Measurements from ENCODE around the gene GGT6.

GGT6 gene

GRCh38 chr17:4565209-4566141 is 5.1 kb upstream of the GGT6 start:
- peak; percentile 92 for TF ChIP-seq CTCF (conservative IDR thresholded peaks at IDR 0.05; ENCODE audit: low read depth, low read length)
- DNase-seq (ENCODE audit: low read depth), result peak; percentile 88
- H3K4me3 ChIP-seq (ENCODE audit: low read depth, low read length), result no peak overlapping the region

- TF ChIP-seq CTCF (conservative IDR thresholded peaks at IDR 0.05; ENCODE audit: low read depth, low read length), result no peak
- no peak for DNase-seq (ENCODE audit: low read depth)
- H3K4me3 ChIP-seq (ENCODE audit: low read depth, low read length), result no peak overlapping the region
Measured at GRCh38 chr17:4562015-4562969, 1.9 kb upstream of the GGT6 start.

GRCh38 chr17:4560837-4561256 is 470 bp upstream of the GGT6 start:
- no peak overlapping the region for H3K4me3 ChIP-seq (ENCODE audit: low read depth, low read length)
- DNase-seq (ENCODE audit: low read depth), result peak; percentile 40
- TF ChIP-seq CTCF (conservative IDR thresholded peaks at IDR 0.05; ENCODE audit: low read depth, low read length), result peak; percentile 39

GRCh38 chr17:4559966-4560365 is 411 bp downstream of the GGT6 start:
- no peak for TF ChIP-seq CTCF (conservative IDR thresholded peaks at IDR 0.05; ENCODE audit: low read depth, low read length)
- H3K4me3 ChIP-seq (ENCODE audit: low read depth, low read length), result no peak overlapping the region
- no peak for DNase-seq (ENCODE audit: low read depth)

GRCh38 chr17:4559139-4559791 is 1.1 kb downstream of the GGT6 start:
- no peak for DNase-seq (ENCODE audit: low read depth)
- no peak for TF ChIP-seq CTCF (conservative IDR thresholded peaks at IDR 0.05; ENCODE audit: low read depth, low read length)
- no peak overlapping the region for H3K4me3 ChIP-seq (ENCODE audit: low read depth, low read length)

- DNase-seq (ENCODE audit: low read depth), result no peak
- H3K4me3 ChIP-seq (ENCODE audit: low read depth, low read length), result no peak overlapping the region
- no peak for TF ChIP-seq CTCF (conservative IDR thresholded peaks at IDR 0.05; ENCODE audit: low read depth, low read length)
Measured at GRCh38 chr17:4558347-4558971, 1.9 kb downstream of the GGT6 start.
